Lung (tissue), 12 donors: Measurements from ENCODE around the gene LUZP1. TPM values are rescaled to one million over a fixed set of nuclear protein-coding genes. Genes with fewer than 3 reads are reported as not detected.

Experiments used
- ATAC-seq: fragments of 200-7000 bp; cut with Tn5 transposase; one replicate; pipeline ENCODE4 v1.9.1; 2020; ENCODE audit warnings: moderate number of reproducible peaks; ENCODE audit not compliant: insufficient read depth, low FRiP score
- DNase-seq, 3 donors: peaks; one replicate each; pipeline ENCODE4 v3.0.0-alpha.2; 2013 to 2017
- H3K27ac ChIP-seq, 2 donors: one replicate each; pipeline ENCODE4 v1.5.1; 2013; ENCODE audit warnings: mild to moderate bottlenecking in 2 of 2, moderate library complexity in 2 of 2, control low read depth in 1 of 2, inconsistent platforms in 1 of 2, low read depth in 1 of 2, low read length in 1 of 2
- H3K27me3 ChIP-seq, 3 donors: one replicate each; pipeline ENCODE4 v1.5.1; 2013; ENCODE audit warnings: low read length in 2 of 3; ENCODE audit not compliant: control insufficient read depth in 3 of 3, insufficient read depth in 3 of 3
- H3K36me3 ChIP-seq, 4 donors: one replicate each; pipeline ENCODE4 v1.5.1; 2013; ENCODE audit warnings: low read length in 4 of 4, mild to moderate bottlenecking in 1 of 4, moderate library complexity in 1 of 4; ENCODE audit not compliant: control insufficient read depth in 4 of 4, insufficient read depth in 4 of 4
- H3K4me1 ChIP-seq, 5 donors: one replicate each; pipeline ENCODE4 v1.5.1; 2013; ENCODE audit warnings: low read length in 5 of 5, mild to moderate bottlenecking in 2 of 5, moderate library complexity in 1 of 5; ENCODE audit not compliant: control insufficient read depth in 5 of 5, insufficient read depth in 5 of 5
- H3K4me3 ChIP-seq: one replicate; pipeline ENCODE4 v1.5.1; 2013; ENCODE audit warnings: mild to moderate bottlenecking, control low read depth, moderate library complexity
- H3K9ac ChIP-seq, 2 donors: one replicate each; pipeline ENCODE4 v1.5.1; 2013; ENCODE audit warnings: low read length in 2 of 2, control low read depth in 1 of 2; ENCODE audit not compliant: insufficient read depth in 1 of 2
- H3K9me3 ChIP-seq, 4 donors: one replicate each; pipeline ENCODE4 v1.5.1; 2013; ENCODE audit warnings: low read length in 3 of 4, mild to moderate bottlenecking in 1 of 4, moderate library complexity in 1 of 4; ENCODE audit not compliant: control insufficient read depth in 4 of 4, insufficient read depth in 3 of 4
- CTCF ChIP-seq: IDR thresholded peaks from 2 replicates; pipeline ENCODE4 v1.5.1; 2012; ENCODE audit warnings: mild to moderate bottlenecking; ENCODE audit errors: control extremely low read depth, extremely low read depth
- WGBS, 2 donors: extraction: QIAGEN DNeasy Blood & Tissue Kit; methylation state at CpG; one replicate each; pipeline ENCODE4 v1.1.7; 2013; 5-methylcytosine and 5-hydroxymethylcytosine counted together
- polyA plus RNA-seq, 2 donors: library from polyadenylated mRNA; stranded (reverse); fragments of 200-250 nt; gene quantifications; one replicate each; pipeline ENCODE4 v1.2.1, GENCODE V29; 2013
- total RNA-seq, 2 donors: library from RNA; depleted of rRNA in 1 of 2; stranded (reverse); fragments of >200 nt in 1 of 2; gene quantifications; one replicate each; pipeline ENCODE4 v1.2.1, GENCODE V29; 2014 to 2021
- donor health status: control.
- donor health status: control.
- donor health status: Bipolar disorder and iron deficiency.
- donor health status: healthy.
- donor health status: DM: yes; HTN: yes; CAD: no.

The LUZP1 gene
- total and polyA plus RNA-seq, 4 donors, result 4.0 to 27.5 (median 17.7) TPM

- peak; percentile 76 for ATAC-seq
- H3K4me3 ChIP-seq, result peak overlapping the region; percentile 18
- peak; percentile 91 to 94 (median 92) for DNase-seq
Observed at GRCh38 chr1:23177438-23178380, 9.1 kb upstream of the LUZP1 start.

GRCh38 chr1:23177031-23177430, 8.4 kb upstream of the LUZP1 start:
- Histone ChIP-seq H3K4me1 (peaks cover 0 to 13% (median 3%) of the 10 kb centered on the region in 5 donors), H3K4me3 (peak overlapping the region; percentile 18), H3K27ac (peak overlapping the region; percentile 89 to 93), H3K9ac (no peak overlapping the region), H3K36me3 (no peaks in the 10 kb centered on the region), H3K9me3 (no peaks in the 10 kb centered on the region), H3K27me3 (no peaks in the 10 kb centered on the region)
- no peak for ATAC-seq
- no peak for TF ChIP-seq CTCF
- WGBS, 2 donors, result 34 to 38% methylated on average over 10 of the region's 10 CpGs
- DNase-seq, result peak in 1 of 3 donors; percentile 20

More at GRCh38 chr1:23177438-23178380, 9.1 kb upstream of the LUZP1 start:
- no peaks in the 10 kb centered on the region for H3K27me3 ChIP-seq
- peak overlapping the region in 1 of 2 donors; percentile 56 for H3K9ac ChIP-seq
- H3K9me3 ChIP-seq, result peaks cover 0 to 2% (median 0%) of the 10 kb centered on the region in 4 donors
- H3K27ac ChIP-seq, result peak overlapping the region; percentile 89 to 93
- H3K4me1 ChIP-seq, result peaks cover 0 to 13% (median 3%) of the 10 kb centered on the region in 5 donors
- TF ChIP-seq CTCF, result no peak
- 1% methylated on average over 60 to 62 of the region's 62 CpGs for WGBS, 2 donors
- no peaks in the 10 kb centered on the region for H3K36me3 ChIP-seq

GRCh38 chr1:23174426-23175110, 5.9 kb upstream of the LUZP1 start:
- H3K4me3 ChIP-seq, result no peak overlapping the region
- WGBS, 2 donors, result 48 to 63% methylated on average over 1 of the region's 1 CpG
- H3K4me1 ChIP-seq, result peaks cover 0 to 19% (median 6%) of the 10 kb centered on the region in 5 donors
- H3K27ac ChIP-seq, result no peak overlapping the region
- no peak for TF ChIP-seq CTCF
- DNase-seq, result no peak
- no peaks in the 10 kb centered on the region for H3K9me3 ChIP-seq
- H3K27me3 ChIP-seq, result no peaks in the 10 kb centered on the region
- no peak for ATAC-seq
- no peaks in the 10 kb centered on the region for H3K36me3 ChIP-seq
- H3K9ac ChIP-seq, result no peak overlapping the region
